GM19467 (cell line): ENCODE results near the gene LCMT1.
"Not testable (repeated sequence)": the region's sequence is repeated elsewhere in the genome, so short reads cannot be mapped to it uniquely, and the experiment has no call there.

Experiments
- ATAC-seq: cut with Tn5 transposase; IDR thresholded peaks from one replicate; pipeline ENCODE4 v1.9.1; 2021; ENCODE audit warnings: mild to moderate bottlenecking, moderate library complexity; ENCODE audit not compliant: unreplicated experiment

Gene LCMT1

DNA sequence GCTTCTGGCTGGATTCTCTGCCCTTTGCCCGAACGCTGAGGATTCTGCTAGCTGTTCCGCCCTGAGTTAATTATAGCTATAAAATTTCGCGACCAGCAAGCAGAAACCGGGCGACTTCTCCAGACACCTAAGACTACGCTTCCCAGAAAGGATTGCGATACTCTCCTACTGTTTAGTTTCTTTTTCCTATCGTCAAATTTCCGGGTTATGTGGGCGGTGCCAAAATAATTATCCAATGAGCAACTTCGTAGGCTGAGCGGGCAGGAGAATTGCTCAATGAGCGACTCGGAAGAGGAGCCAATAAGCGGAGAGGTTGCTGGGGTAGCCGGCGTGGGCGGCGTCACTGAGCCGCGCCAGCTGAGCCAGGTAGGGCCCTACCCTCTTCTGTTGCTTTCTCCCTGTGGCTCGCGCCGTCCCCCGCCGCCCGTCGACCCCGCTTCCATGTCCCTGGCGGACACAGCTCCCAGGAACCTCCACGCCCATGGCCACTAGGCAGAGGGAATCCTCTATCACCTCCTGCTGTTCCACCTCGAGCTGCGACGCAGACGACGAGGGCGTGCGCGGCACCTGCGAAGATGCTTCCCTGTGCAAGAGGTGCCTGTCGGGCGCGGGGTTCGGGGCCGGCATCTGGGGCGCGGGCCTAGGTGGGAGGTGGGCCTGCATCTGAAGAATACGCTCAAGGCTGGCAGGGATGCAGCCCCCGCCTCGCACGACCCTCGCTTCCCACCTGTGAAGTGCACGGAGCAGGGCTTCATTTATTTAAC lies at the start of gene LCMT1:
Gene LCMT1, plus strand, starts transcription at position 340 of the 764 bp plus-strand sequence. Its CDS starts 142 bp downstream, at position 482.
- ATAC-seq = peak; percentile 94

DNA sequence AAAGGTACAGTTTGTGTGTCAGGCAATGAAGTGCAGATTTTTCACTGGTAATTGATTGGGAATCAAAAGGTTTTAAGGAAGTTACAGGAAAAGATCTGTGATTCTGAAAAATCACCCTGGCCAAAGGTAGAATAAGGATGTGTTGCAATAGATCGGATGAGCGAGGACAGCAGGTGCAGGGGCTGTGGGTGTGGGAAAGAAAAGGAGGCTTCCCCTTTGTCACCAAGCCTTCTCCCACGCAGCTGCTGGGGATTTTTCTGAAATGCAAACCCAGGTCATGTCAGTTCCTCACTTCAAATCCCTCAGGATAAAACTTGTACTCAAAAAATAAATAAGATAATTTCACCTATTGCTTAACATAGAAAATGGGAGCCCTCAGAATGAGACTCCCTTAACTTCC lies 48.4 kb upstream of the LCMT1 start:
- ATAC-seq = no peak

DNA sequence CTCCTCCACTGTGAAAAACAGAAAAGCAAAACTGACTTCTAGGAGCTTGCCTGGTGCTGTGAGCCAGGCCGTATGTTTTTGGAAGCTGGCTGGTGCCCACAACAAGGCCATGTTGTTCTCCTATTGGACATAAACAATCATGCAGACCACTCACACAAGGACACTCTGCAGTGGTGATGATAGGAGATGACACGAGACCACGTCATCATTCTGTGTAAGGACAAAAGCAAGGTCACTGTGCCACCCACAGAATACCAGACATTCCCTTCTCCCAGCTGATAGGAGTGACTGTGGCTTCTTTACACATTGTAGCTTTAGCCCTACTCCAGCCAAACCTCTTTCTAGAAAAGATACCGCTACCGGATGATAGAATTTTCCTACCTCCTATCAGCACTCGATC lies 47.7 kb upstream of the LCMT1 start:
- ATAC-seq = no peak

DNA sequence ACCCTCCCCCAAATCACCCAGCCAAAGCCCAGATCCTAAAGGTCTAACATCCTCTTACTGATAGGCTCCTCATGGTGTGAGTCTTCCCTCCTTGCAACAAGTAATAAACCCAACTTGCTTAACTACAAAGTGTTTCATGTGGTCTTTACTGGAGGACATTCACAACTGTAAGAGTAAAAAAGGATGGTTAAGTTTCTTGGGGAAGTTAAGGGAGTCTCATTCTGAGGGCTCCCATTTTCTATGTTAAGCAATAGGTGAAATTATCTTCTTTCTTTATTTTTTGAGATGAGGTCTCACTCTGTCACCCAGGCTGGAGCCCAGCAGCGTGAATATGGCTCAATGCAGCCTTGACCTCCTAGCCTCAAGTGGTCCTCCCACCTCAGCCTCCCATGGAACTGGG lies 47.3 kb upstream of the LCMT1 start:
- ATAC-seq = not testable (repeated sequence)

DNA sequence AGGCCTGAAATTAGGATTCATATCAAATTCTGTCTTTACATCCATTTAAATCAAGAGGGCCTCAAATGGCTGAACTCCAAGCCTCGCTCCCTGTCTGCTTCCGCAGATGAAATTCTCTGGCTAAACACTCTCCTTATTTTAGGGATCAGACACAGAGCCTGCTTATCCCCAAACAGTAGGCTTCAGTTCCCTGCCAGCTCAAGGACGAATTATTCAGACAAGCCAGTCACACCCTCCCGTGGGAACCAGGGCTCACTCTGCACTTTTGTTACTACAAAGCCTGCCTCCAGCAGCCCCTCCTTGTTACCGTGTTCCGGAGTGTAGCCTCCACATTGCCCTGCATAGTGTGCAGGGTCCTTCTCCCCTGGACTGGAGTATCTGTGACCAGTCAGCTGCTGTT lies 46.6 kb upstream of the LCMT1 start:
- no peak for ATAC-seq

DNA sequence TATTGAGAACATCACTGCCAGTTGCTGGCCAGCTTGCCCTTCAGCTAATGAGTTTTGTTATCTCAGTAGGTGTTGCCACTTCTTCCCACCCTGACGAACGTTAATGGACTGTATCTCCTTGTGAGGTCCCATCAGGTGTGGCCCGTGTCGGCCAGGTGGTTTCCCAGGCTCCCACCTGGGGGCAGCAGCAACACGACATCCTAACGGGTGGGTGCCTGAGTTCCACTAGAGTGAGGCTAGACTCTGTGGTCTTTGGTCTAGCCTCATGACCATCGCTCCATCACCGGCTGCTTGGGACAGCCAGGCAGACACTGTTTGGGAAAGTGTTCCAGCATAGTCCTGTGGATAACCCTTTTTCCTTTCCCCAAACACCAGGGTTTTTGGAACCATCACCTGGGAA lies 45.6 kb upstream of the LCMT1 start:
- ATAC-seq = no peak

DNA sequence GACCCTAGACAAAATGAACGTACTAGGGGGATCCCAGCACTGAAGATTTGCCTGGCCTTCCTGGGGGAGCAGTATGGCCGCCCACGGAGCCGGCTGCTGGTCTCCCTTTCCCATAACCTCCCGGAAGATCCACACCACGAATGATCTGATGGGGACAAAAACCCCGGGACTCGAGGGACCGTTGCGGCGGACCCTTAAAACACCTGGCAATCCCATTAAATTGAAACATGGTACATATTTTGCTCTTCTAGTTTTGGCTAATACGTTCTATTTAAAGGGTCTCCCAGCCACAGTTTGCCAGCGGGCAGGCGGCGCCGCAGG lies 45.2 kb upstream of the LCMT1 start:
- no peak for ATAC-seq

DNA sequence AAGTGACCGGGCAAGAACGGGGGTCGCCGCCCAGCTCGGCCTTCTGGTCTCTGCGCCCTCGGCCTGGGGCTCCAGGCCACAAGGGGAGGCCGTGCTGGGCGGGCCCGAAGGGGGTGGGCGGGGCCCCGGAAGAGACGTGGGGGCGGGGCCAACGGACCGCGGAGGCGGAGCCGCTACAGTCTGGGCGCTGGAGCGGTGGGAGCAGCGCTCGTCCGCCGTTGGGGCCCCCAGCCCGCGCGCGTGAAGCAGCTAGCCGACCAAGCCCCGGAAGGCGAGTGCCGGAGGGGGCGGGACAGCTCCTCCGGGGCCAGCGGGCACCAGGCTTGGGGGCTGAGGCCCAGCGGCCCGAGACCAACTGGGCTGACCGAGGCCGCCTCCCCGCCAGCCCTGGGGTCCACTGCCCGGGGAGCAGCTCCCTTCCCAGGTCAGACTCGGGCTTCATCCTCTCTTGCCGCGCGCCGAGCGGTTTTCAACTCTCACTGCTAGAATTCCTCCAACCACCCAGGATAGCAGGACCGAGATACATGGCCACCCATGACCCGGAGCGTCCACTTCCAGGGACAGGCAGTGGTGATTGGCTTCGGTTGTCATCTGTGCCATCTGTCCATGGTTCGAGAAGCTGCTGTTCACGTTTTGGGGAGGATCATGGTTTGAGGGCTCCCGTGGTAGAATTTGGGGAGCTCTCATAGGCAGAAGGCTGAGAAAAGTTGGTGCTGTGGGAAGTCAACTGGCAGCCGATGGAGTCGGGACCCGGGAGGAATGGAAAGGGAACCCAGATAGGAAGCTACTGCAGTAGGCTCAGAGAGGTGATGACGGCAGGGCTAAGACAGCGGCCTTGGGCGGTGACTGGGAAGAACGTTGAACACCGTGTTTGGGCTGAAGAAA lies 44.6 kb upstream of the LCMT1 start:
- peak; percentile 82 for ATAC-seq

DNA sequence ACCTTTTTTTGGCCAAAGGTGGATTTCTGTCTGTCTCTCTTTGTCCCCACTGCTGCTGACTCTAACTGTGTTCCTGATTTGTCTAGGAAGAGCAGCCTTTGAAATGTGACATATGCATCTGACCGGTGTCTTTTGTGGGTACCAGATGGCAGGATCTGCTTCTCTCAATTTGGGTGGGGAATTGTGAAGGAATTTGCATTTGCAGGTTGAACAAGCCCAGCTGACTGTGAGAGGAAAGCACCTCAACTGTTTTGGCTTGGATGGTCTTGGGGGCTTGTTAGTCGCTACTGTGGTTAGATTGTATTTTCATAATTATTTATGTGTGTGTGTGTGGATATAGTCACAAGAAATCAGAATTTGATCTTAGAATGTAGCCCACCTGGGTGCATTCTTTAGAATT lies 37.7 kb upstream of the LCMT1 start:
- no peak for ATAC-seq

DNA sequence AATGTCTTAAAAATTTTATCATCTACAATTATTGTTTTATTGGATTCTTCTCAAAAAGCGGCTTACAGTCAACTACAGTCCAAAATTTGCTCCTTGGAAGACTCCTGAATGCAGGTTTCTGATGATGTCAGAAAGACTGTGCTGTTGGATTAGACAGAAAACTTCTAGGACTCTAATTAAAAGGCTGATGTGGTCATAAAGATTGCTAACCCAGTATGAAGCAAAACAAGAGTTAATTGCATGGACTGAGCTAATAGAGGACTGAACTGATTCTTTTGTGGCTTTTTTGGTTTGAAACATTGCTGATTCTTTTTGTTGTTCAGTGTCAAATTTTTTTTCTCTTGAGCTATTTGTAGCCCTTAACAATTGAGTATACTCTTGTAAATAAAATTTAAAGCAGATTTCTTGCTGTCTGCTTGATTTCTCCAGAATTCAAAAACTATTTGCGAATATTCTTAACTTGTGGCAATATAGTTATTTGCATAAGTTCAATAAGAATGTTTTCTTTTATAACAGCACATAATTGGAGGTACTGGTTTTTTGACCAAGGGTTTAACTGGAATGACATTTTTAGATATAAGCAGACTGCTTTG lies 33.1 kb upstream of the LCMT1 start:
- no peak for ATAC-seq

DNA sequence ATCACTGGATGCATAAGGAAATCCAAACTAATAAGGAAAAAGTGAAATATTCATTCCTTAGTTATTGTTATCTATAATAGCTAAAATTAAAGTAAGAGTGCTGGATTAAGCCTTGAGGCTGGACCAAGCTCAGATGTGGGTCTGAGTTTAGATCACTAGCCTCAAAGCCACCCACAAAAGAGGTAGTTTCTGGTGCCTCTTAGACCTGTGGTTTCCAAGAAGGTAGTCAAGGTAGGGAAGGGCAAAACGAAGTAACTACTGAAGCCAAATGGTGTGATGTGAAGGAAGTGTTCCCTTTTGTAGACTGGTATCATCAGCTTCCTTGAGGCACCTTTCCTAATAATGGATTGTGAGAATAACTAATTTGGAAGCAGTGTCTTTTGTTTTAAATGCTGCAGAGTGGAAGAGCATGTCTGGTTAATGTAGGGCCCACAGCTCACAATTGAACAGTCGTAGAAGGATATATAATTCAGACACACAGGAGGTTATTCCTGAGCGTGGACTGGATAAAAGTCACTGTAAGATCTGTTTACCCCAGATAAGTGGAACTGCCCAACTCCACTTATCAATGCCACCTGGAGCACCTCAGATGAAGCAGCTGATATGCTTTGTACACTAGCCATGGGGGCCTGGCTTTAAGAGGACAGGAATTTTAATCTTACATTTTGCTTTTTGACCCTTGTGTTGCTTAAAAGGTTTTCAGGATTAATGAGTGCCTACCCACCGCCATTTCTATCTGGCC lies 31.7 kb upstream of the LCMT1 start:
- ATAC-seq = no peak

DNA sequence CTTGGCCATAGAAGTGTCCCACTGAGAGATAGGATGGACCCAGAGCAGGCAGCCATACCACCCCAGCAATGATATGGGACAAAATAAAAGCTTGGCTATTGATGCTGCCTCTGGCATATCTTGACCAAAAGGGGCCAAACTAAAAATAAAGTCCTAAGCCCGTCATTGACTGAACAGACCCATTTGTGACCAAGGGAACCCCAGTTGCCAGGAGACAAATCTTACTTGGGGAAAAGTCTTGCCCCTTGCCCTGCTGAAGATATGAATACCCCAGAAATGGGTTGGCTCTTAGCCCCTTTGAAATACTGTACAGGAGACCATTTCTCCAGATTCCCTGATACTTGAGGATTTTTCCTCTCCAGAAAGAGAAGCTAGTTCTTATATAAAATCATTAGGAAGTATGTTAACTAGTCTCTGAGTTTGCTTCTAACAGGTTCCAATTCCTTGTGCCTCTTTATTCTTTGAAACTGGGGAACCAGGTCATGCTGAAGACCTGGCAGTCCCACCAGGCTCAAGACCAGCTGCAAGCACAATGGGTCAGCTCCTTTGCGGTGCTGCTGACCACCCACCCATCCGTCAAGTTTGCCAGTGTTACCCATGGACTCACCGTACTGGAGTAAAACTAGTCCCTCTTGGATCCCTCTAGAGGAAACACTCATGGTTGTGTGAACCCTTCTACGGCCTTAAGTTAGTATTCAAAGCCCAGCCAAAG lies 31.0 kb upstream of the LCMT1 start:
- ATAC-seq = no peak

DNA sequence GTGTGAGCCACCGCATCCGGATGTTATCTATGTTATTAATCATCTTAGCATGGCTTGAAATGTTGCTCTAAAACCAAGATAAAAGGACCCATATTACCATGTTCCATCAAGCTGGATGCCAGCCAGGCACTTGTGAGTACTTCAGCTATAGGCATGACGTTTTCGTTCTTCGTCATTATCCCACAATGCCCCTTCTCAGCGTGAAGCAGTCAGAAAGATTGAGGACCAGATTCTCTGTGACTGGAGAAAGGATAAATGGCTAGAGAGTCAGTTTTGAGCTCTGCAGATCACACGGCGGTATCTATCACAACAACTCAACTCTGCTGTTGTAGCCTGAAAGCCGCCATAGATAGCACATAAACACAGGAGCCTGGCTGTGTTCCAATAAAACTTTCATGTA lies 29.8 kb upstream of the LCMT1 start:
- ATAC-seq = no peak

DNA sequence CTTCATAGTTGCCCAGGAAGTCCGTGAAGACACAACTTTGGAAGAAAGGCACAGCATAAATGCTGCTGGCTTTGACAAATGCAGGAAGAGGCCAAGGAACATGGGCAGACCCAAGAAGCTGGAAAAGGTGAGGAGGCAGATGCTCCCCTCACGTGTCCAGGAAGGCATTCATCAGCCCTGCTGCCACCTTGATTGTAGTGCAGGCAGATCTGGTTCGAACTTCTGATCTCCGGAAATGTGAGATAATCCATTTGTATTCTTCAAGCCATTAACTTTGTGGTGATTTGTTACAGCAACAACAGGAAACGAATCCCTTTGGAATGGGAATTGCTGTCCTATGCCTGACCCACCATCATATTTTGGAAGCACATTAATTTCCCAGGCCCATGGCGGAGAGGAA lies 28.5 kb upstream of the LCMT1 start:
- no peak for ATAC-seq

DNA sequence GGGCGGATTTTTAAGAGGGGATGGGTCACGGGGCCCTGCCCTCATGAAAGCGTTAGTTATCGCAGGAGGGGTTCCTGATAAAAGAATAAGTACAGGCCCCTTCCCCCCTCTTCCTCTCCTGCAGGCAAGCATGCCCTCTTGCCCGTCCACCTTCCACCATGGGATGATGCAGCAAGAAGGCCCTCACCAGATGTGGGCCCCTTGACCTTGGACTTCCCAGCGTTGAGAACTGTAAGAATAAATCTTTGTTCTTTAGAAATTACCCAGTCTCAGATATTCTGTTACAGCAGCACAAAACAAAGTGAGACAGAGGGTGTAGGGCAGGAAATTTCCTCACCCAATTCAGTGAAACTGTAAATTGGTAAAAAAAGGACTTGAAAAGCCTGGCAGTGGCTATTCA lies 27.8 kb upstream of the LCMT1 start:
- no peak for ATAC-seq

DNA sequence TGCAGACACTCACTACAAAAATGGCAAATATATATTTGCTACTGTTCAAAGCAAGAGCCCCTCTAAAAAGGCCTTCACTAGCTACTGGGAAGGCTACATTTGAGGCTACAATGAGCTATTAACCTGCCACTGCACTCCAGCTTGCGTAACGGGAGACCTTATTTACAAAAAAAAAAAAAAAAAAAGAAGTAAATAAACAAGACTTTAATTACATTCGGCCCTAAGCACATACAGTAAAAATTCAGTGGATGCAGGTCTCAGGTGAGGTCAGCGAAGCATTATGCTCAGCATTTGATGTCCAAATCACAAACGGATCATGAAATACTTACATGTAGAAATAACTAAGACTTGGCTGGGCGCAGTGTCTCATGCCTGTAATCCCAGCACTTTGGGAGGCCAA lies 26.7 kb upstream of the LCMT1 start:
- ATAC-seq = no peak

DNA sequence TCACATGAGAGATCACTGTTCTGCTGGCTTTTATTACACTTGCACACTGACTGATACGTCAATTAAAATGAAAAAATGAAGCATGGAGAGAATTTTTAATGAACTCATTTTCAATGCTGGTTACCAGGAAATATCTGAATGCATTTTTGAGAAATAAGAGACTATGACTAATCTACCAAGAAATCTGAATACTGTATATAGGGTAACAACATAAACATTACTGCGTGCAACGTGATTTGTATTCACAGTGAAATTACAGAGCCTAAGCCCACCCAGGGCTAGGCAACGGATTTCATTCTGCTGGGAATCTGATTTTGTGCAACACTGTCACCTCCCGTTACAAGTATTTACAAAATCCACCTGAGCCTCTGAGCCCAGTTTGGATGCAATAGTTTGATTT lies 23.8 kb upstream of the LCMT1 start:
- no peak for ATAC-seq

DNA sequence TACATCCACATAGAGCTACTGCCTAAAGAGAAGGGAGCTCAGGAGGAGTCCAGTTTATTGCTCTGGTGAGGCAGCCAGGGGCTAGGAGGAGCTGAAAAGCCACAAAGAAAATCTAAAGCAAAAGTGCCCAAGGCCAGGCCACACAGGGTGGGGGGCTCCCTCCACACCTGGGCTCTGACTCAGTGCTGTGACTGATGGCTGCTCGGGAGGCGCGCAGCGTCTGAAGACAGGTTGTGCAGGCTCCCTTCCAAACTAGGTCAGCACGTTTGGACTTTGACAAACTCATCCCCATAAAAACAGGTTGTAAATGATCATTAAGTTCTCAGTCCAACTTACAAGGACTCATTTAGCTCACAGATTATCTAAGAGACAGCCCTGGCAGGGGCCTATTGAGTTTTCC lies 22.2 kb upstream of the LCMT1 start:
- ATAC-seq = no peak

DNA sequence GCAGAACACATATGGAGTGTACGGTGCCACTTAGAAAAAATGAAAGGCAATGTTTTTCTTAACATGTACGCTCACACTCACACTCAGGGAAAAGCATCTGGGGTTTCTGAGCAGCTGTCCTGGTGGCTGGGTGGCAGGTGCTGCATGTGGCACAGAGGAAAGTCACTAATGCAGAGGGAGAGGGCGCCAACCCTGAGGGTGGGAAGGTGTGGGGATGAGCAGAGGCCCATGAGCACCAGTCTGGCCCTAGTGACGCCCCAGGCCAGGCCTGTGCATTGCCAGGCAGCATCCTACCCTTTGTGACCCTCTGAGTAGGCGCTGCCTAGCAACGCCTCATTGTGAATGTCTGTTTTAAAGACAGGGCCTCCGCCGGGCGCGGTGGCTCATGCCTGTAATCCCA lies 19.1 kb upstream of the LCMT1 start:
- no peak for ATAC-seq

DNA sequence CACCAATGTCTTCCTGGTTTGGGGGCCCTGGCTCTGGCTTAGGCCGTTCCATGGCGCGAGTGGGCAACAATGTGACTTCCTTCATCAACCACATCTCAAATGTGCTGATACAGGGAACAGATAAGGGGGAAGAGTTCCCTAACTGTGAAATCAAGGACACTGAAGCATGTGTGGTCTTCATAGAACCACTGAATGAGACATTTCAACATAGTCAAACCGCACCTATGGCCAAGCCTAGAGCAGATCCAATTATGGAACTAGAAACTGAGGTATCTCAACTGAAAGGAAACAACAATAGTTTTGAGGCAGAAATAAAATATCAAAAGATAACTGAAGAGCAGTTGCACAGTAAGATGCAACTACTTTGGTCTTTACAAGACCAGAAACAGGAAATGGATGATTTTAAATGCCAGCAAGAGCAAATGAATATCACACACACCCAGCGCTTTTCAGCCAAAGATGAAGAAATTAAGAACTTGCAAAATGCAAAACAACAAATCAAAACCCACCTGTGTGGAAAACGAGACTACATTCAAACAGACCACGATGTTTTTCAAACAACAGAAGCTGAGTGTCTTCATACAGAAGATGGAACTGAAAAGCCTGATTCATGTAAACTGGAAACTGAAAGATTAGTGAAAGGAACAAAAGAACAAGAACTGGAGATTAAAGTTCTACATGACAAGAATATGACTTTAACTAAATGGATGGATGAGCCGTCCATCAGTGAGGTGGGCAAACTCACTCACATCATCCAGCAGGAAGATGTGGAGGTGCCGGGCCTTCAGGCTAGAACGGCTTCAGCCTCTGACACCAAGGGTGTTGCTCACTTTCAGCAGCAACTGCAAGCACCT lies 18.1 kb upstream of the LCMT1 start:
- peak; percentile 56 for ATAC-seq
